Esophagus muscularis mucosa (tissue), 4 donors: ENCODE results near the gene AIG1.

Source experiments
- EP300 ChIP-seq: sonication (generic); formaldehyde crosslinking; IDR thresholded peaks from one replicate; pipeline ENCODE4 v1.6.1; 2017; ENCODE audit warnings: antibody characterized with exemption
- POLR2AphosphoS5 ChIP-seq, 2 donors: sonication (generic); formaldehyde crosslinking; IDR thresholded peaks; one replicate each; pipeline ENCODE4 v1.6.1; 2017; ENCODE audit warnings: antibody characterized with exemption in 2 of 2
- TF ChIP-seq, protein P1 (sequence below), 3 experiments: fragments of 200-600 bp in 2 of 3; fragments of 450-650 bp in 1 of 3; sonication (generic) in 2 of 3; IDR thresholded peaks; one replicate each; pipeline ENCODE4 v1.5.1; 2017 to 2019; ENCODE audit warnings: antibody characterized with exemption in 3 of 3, mild to moderate bottlenecking in 2 of 3, moderate library complexity in 1 of 3

DNA sequence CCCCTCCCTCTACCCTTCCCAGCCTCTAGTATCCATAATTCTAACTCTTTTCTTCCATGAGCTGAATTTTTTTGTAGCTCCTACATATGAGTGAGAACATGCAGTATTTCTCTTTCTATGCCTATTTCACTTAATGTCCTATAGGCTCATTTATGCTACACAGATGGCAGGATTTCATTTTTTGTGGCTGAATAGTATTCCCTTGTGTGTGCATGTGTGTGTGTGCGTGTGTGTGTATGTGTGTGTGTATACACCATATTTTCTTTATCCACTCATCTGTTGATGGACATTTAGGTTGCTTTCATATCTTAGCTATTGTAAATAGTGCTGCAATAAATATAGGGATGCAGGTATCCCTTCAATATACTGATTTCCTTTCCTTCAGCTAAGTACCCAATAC, 288.8 kb downstream of the AIG1 start:
- TF ChIP-seq EP300 (no peak), POLR2AphosphoS5 (IDR thresholded peaks at IDR 0.05) (no peak)
- TF ChIP-seq, protein P1, sequence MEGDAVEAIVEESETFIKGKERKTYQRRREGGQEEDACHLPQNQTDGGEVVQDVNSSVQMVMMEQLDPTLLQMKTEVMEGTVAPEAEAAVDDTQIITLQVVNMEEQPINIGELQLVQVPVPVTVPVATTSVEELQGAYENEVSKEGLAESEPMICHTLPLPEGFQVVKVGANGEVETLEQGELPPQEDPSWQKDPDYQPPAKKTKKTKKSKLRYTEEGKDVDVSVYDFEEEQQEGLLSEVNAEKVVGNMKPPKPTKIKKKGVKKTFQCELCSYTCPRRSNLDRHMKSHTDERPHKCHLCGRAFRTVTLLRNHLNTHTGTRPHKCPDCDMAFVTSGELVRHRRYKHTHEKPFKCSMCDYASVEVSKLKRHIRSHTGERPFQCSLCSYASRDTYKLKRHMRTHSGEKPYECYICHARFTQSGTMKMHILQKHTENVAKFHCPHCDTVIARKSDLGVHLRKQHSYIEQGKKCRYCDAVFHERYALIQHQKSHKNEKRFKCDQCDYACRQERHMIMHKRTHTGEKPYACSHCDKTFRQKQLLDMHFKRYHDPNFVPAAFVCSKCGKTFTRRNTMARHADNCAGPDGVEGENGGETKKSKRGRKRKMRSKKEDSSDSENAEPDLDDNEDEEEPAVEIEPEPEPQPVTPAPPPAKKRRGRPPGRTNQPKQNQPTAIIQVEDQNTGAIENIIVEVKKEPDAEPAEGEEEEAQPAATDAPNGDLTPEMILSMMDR (IDR thresholded peaks at IDR 0.05): no peak
